ENCODE results near the gene CASK.

Gene CASK

GRCh38 chrX:41923978-41924683 is 777 bp upstream of the CASK start:
- TF ChIP-seq CTCF (IDR thresholded peaks at IDR 0.05; ENCODE audit: low read length) (no peak), EZH2 (IDR thresholded peaks at IDR 0.05; ENCODE audit: borderline replicate concordance, low read length) (no peak)
- Histone ChIP-seq H3K9ac (ENCODE audit: low read length) (peak overlapping the region; percentile 92), H3K4me2 (ENCODE audit: low read length) (peak overlapping the region; percentile 96), H3K4me3 (ENCODE audit: low read depth, low read length, poor library complexity, severe bottlenecking) (peak overlapping the region; percentile 99), H2AFZ (ENCODE audit: low read length) (0 out of 2 replicates have a peak overlapping the region, but pooled peaks have one; percentile 55), H3K9me3 (ENCODE audit: low read length) (no peaks in the 10 kb centered on the region), H3F3A (ENCODE audit: insufficient read depth, low read length) (no peaks in the 10 kb centered on the region), H4K20me1 (ENCODE audit: insufficient read depth, low read length) (no peaks in the 10 kb centered on the region), H3K27me3 (ENCODE audit: insufficient read depth, low read length) (no peaks in the 10 kb centered on the region), H3K4me1 (ENCODE audit: insufficient read depth, low read length, severe bottlenecking) (peaks cover 30% of the 10 kb centered on the region), H3K36me3 (ENCODE audit: insufficient read depth, low read length) (no peaks in the 10 kb centered on the region), H3K27ac (ENCODE audit: low read depth, low read length, poor library complexity, severe bottlenecking) (peak overlapping the region; percentile 76), H3K9me2 (ENCODE audit: low read depth, low read length) (no peaks in the 10 kb centered on the region), H3K79me2 (ENCODE audit: insufficient read depth, low read length) (peaks cover 36% of the 10 kb centered on the region)

GRCh38 chrX:41922431-41923151 is 763 bp downstream of the CASK start:
- H3K4me2 ChIP-seq (ENCODE audit: low read length) = peak overlapping the region; percentile 94
- peak; percentile 11; the same call in 1 of the 2 replicates for TF ChIP-seq CTCF (IDR thresholded peaks at IDR 0.05; ENCODE audit: low read length)
- TF ChIP-seq EZH2 (IDR thresholded peaks at IDR 0.05; ENCODE audit: borderline replicate concordance, low read length) = no peak
- H3K9me2 ChIP-seq (ENCODE audit: low read depth, low read length) = no peaks in the 10 kb centered on the region
- H3K79me2 ChIP-seq (ENCODE audit: insufficient read depth, low read length) = peaks cover 51% of the 10 kb centered on the region
- no peaks in the 10 kb centered on the region for H3K36me3 ChIP-seq (ENCODE audit: insufficient read depth, low read length)
- H4K20me1 ChIP-seq (ENCODE audit: insufficient read depth, low read length) = no peaks in the 10 kb centered on the region
- H3K4me3 ChIP-seq (ENCODE audit: low read depth, low read length, poor library complexity, severe bottlenecking) = peak overlapping the region; percentile 99
- H3K4me1 ChIP-seq (ENCODE audit: insufficient read depth, low read length, severe bottlenecking) = peaks cover 46% of the 10 kb centered on the region
- no peak overlapping the region for H2AFZ ChIP-seq (ENCODE audit: low read length)
- no peaks in the 10 kb centered on the region for H3K9me3 ChIP-seq (ENCODE audit: low read length)
- no peaks in the 10 kb centered on the region for H3F3A ChIP-seq (ENCODE audit: insufficient read depth, low read length)
- H3K27me3 ChIP-seq (ENCODE audit: insufficient read depth, low read length) = no peaks in the 10 kb centered on the region
- H3K9ac ChIP-seq (ENCODE audit: low read length) = peak overlapping the region; percentile 100
- H3K27ac ChIP-seq (ENCODE audit: low read depth, low read length, poor library complexity, severe bottlenecking) = peak overlapping the region; percentile 67

- no peaks in the 10 kb centered on the region for H3K9me3 ChIP-seq (ENCODE audit: low read length)
- TF ChIP-seq EZH2 (IDR thresholded peaks at IDR 0.05; ENCODE audit: borderline replicate concordance, low read length) (no peak), CTCF (IDR thresholded peaks at IDR 0.05; ENCODE audit: low read length) (no peak)
- H3K27ac ChIP-seq (ENCODE audit: low read depth, low read length, poor library complexity, severe bottlenecking) = peak overlapping the region; percentile 67
- no peak overlapping the region for H2AFZ ChIP-seq (ENCODE audit: low read length)
- no peaks in the 10 kb centered on the region for H3K9me2 ChIP-seq (ENCODE audit: low read depth, low read length)
- H3K27me3 ChIP-seq (ENCODE audit: insufficient read depth, low read length) = no peaks in the 10 kb centered on the region
- H4K20me1 ChIP-seq (ENCODE audit: insufficient read depth, low read length) = no peaks in the 10 kb centered on the region
- peak overlapping the region; percentile 99 for H3K4me3 ChIP-seq (ENCODE audit: low read depth, low read length, poor library complexity, severe bottlenecking)
- H3K4me1 ChIP-seq (ENCODE audit: insufficient read depth, low read length, severe bottlenecking) = peaks cover 49% of the 10 kb centered on the region
- no peaks in the 10 kb centered on the region for H3K36me3 ChIP-seq (ENCODE audit: insufficient read depth, low read length)
- peak overlapping the region; percentile 100 for H3K9ac ChIP-seq (ENCODE audit: low read length)
- peak overlapping the region; percentile 94 for H3K4me2 ChIP-seq (ENCODE audit: low read length)
- peaks cover 59% of the 10 kb centered on the region for H3K79me2 ChIP-seq (ENCODE audit: insufficient read depth, low read length)
- H3F3A ChIP-seq (ENCODE audit: insufficient read depth, low read length) = no peaks in the 10 kb centered on the region
Observed at GRCh38 chrX:41921492-41922430, 1.6 kb downstream of the CASK start.

All from OCI-LY1 (cell line).